GM19351 (cell line): ENCODE results near the gene AUTS2.

Experiments
- ATAC-seq: cut with Tn5 transposase; IDR thresholded peaks from one replicate; pipeline ENCODE4 v1.9.1; 2021; ENCODE audit warnings: mild to moderate bottlenecking, moderate library complexity; ENCODE audit not compliant: unreplicated experiment

The AUTS2 gene

GRCh38 chr7:70097645-70098044 lies 499.4 kb downstream of the AUTS2 start:
- no peak for ATAC-seq

GRCh38 chr7:70098133-70098561 lies 499.9 kb downstream of the AUTS2 start:
- no peak for ATAC-seq

- no peak for ATAC-seq
Measured at GRCh38 chr7:70098905-70099672, 500.8 kb downstream of the AUTS2 start.

- ATAC-seq, result no peak
Measured at GRCh38 chr7:70104243-70104642, 506.0 kb downstream of the AUTS2 start.

GRCh38 chr7:70113078-70113477 lies 514.8 kb downstream of the AUTS2 start:
- no peak for ATAC-seq

GRCh38 chr7:70113536-70113935 lies 515.3 kb downstream of the AUTS2 start:
- ATAC-seq, result no peak

GRCh38 chr7:70114806-70115205 lies 516.5 kb downstream of the AUTS2 start:
- ATAC-seq, result no peak

- ATAC-seq, result no peak
Measured at GRCh38 chr7:70116244-70116643, 518.0 kb downstream of the AUTS2 start.

- ATAC-seq, result no peak
Measured at GRCh38 chr7:70116867-70117266, 518.6 kb downstream of the AUTS2 start.

GRCh38 chr7:70120851-70121250 lies 522.6 kb downstream of the AUTS2 start:
- ATAC-seq, result no peak

GRCh38 chr7:70131817-70132216 lies 533.5 kb downstream of the AUTS2 start:
- ATAC-seq, result no peak

GRCh38 chr7:70132226-70132851 lies 534.1 kb downstream of the AUTS2 start:
- ATAC-seq, result no peak

- ATAC-seq, result no peak
Measured at GRCh38 chr7:70132852-70133690, 534.8 kb downstream of the AUTS2 start.

- ATAC-seq, result no peak
Measured at GRCh38 chr7:70134029-70134770, 535.9 kb downstream of the AUTS2 start.

GRCh38 chr7:70135656-70136055 lies 537.4 kb downstream of the AUTS2 start:
- no peak for ATAC-seq

- no peak for ATAC-seq
Measured at GRCh38 chr7:70137126-70137525, 538.9 kb downstream of the AUTS2 start.

GRCh38 chr7:70142247-70142932 lies 544.1 kb downstream of the AUTS2 start:
- no peak for ATAC-seq

- no peak for ATAC-seq
Measured at GRCh38 chr7:70143075-70144044, 545.1 kb downstream of the AUTS2 start.

GRCh38 chr7:70148997-70149396 lies 550.7 kb downstream of the AUTS2 start:
- no peak for ATAC-seq
